G401.6 (cell line): ENCODE data around the gene TBR1.

Experiments used
- FAIRE-seq: peaks from 2 replicates; lab custom pipeline; 2012; peaks lifted over from hg19 to GRCh38; lab: Jason Lieb, UNC

TBR1 gene

GRCh38 chr2:161415987-161416707, at the start of gene TBR1:
TBR1 (plus strand) TSS chr2:161416297; CDS start chr2:161416411, 114 bp downstream.
- no peak for FAIRE-seq

GRCh38 chr2:161367675-161368074, 48.4 kb upstream of the TBR1 start:
- no peak for FAIRE-seq

GRCh38 chr2:161369311-161369710, 46.8 kb upstream of the TBR1 start:
- FAIRE-seq, result no peak

DNA sequence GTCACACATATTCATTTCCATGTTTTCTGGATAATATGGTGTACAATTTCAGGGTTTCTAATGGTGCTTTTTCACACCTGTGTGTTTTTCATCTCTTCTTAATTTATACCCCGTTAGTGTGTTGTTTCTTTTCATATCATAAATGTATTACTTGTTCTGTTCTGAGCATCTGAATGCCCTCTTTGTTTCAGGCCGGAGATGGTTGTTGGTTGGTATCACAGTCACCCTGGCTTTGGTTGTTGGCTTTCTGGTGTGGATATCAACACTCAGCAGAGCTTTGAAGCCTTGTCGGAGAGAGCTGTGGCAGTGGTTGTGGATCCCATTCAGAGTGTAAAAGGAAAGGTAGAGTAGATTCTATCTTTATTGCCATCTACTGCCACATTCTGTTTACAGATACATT, 45.1 kb upstream of the TBR1 start:
- FAIRE-seq, result no peak

DNA sequence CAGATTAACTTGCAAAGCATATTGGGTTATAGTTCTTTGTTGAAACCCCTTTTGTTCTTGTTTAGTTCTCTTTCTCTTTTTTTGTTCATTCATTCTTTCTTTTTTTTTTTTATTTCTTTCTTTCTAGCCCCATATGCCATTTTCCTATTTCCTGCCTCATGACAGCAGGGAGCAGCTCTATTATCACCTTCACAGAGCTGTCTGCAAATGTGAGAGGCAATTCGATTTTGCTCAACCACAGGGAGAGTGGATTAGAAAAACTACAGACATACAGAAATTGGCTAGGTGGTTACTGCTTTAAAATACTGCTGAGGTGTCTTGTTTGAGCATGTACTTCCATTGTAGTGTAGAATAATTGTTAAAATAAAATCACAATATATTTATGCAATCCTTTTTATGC, 44.2 kb upstream of the TBR1 start:
- no peak for FAIRE-seq

DNA sequence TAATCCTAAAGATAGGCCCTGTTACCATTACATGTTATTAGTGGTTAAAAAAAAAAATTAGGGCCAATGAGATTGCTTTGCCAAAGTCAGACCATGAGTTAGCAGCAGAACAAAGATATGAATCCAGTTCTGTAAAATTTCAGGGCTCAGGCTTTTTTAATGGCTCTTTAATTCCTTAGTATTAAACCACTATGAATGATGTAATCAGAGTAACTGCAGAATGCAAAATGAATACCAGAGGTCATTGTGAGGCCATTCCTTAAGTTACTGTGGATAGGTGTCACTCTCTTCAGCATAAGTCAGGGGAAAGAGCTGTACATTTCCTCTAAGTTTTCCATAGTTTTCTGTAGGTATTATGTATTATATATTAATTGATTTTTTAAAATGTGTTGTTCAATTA, 42.2 kb upstream of the TBR1 start:
- FAIRE-seq, result no peak

DNA sequence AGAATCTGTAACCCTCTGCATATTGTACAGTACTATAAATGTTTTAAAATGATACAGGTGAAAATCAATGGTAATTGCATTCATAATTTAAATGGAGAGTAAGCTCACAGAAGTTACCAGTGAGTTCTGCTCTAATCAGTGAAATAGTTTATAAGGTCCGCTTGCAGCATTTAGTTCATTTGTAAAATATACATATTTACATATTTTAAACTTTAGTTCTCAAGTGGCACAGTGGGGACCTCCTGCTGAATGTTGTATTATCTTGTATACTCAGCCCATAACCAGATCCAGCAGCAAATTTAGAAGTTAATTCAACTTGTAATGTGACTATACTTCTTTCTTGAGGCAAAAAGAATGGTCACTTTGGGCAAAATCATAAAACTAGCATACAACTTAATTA, 41.7 kb upstream of the TBR1 start:
- FAIRE-seq, result no peak

- no peak for FAIRE-seq
Observed at GRCh38 chr2:161379740-161380139, 36.4 kb upstream of the TBR1 start.

GRCh38 chr2:161381546-161381945, 34.6 kb upstream of the TBR1 start:
- FAIRE-seq, result peak; percentile 6

GRCh38 chr2:161382747-161383146, 33.4 kb upstream of the TBR1 start:
- FAIRE-seq, result peak; percentile 60

GRCh38 chr2:161384864-161385263, 31.2 kb upstream of the TBR1 start:
- FAIRE-seq, result no peak

GRCh38 chr2:161386228-161386824, 29.8 kb upstream of the TBR1 start:
- FAIRE-seq, result no peak

DNA sequence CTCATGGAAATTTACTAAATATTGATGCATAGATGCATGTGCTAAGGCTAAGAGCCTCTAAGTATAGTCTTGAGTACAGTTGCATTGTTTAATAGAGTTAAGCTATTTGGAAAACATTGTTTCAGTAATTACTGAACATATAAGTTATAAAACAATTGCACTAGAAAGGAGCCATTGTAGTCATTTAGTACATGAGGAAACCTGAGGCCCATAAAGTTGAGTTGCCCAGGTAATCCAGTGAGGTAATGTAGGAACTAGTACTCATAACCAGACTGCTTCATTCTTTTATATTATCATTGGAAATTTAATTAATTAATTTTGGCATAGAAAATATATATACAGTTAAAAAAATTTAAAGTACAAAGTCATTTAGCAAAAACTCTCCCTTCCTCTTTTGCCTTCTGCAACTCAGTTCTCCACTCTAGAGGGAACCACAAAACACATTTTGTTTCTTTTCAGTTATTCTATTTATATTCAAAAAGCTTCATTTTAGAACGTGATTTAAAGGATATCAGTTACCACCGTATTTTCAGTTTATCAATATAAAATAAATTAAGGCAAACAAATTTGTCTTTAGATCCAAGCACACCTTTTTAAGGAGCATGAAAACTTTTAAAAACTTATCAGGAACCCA, 27.8 kb upstream of the TBR1 start:
- no peak for FAIRE-seq

GRCh38 chr2:161391737-161392506, 24.2 kb upstream of the TBR1 start:
- FAIRE-seq, result no peak

- FAIRE-seq, result no peak
Observed at GRCh38 chr2:161400076-161400475, 16.0 kb upstream of the TBR1 start.

- no peak for FAIRE-seq
Observed at GRCh38 chr2:161402297-161402696, 13.8 kb upstream of the TBR1 start.

- no peak for FAIRE-seq
Observed at GRCh38 chr2:161406316-161406715, 9.8 kb upstream of the TBR1 start.

GRCh38 chr2:161407597-161407996, 8.5 kb upstream of the TBR1 start:
- FAIRE-seq, result no peak

GRCh38 chr2:161409308-161409907, 6.7 kb upstream of the TBR1 start:
- FAIRE-seq, result no peak

GRCh38 chr2:161412346-161412745, 3.8 kb upstream of the TBR1 start:
- peak; percentile 69 for FAIRE-seq

GRCh38 chr2:161414042-161415033, 1.8 kb upstream of the TBR1 start:
- FAIRE-seq, result no peak
